HFFc6 (cell line): ENCODE data around the gene HAPLN2. TPM values are rescaled to one million over a fixed set of nuclear protein-coding genes. Genes with fewer than 3 reads are reported as not detected.

Experiments used
- DNase-seq: peaks from one replicate; pipeline ENCODE4 v3.0.0-alpha.2; 2018
- H3K27ac Mint-ChIP-seq: 2 replicates; pipeline ENCODE4 v1.8.0; 2020; ENCODE audit warnings: mild to moderate bottlenecking, mixed read lengths
- H3K27me3 Mint-ChIP-seq: 2 replicates; pipeline ENCODE4 v1.8.0; 2021; ENCODE audit warnings: mild to moderate bottlenecking, moderate library complexity, mixed read lengths; ENCODE audit not compliant: insufficient read depth
- H3K36me3 Mint-ChIP-seq: 2 replicates; pipeline ENCODE4 v1.8.0; 2021; ENCODE audit warnings: low read depth, mixed read lengths
- H3K4me1 Mint-ChIP-seq: 2 replicates; pipeline ENCODE4 v1.8.0; 2020; ENCODE audit warnings: low read depth, mixed read lengths
- H3K4me3 Mint-ChIP-seq: 2 replicates; pipeline ENCODE4 v1.8.0; 2020; ENCODE audit warnings: mild to moderate bottlenecking, moderate library complexity, mixed read lengths
- H3K9me3 Mint-ChIP-seq: 2 replicates; pipeline ENCODE4 v1.8.0; 2020; ENCODE audit warnings: mild to moderate bottlenecking, mixed read lengths
- total RNA-seq, 6 experiments: library from RNA; stranded (reverse); fragmentation: NEBNext Ultra II Directional; extraction: Animal tissue kit (Norgen Biotek cat#: 25700); gene quantifications; 2 replicates in 1 of 6; 3 replicates in 5 of 6; pipeline ENCODE4 v1.2.3, GENCODE V29; 2021
- TF ChIP-seq, protein P1 (sequence below): fragments of 200-600 bp; sonication (generic); IDR thresholded peaks from 2 replicates; pipeline ENCODE4 v1.5.0; 2021; ENCODE audit warnings: antibody characterized with exemption, mild to moderate bottlenecking

The HAPLN2 gene
- total RNA-seq, 6 experiments from 2014 or later = not detected

DNA sequence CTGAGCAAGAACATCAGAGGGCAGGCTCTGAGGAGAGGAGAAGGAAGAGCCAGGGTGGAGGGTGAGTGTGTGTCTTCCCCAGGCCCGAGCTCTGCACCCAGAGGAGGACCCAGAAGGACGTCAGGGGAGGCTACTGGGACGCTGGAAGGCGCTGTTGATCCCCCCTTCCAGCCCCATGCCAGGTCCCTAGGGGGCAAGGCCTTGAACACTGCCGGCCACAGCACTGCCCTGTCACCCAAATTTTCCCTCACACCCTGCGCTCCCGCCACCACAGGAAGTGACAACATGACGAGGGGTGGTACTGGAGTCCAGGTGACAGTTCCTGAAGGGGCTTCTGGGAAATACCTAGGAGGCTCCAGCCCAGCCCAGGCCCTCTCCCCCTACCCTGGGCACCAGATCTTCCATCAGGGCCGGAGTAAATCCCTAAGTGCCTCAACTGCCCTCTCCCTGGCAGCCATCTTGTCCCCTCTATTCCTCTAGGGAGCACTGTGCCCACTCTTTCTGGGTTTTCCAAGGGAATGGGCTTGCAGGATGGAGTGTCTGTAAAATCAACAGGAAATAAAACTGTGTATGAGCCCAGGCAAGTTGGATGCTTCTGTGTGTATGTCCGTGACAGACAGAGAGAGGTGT, 39.8 kb downstream of the HAPLN2 start:
- H3K9me3 Mint-ChIP-seq = no peaks in the 10 kb centered on the region
- H3K4me1 Mint-ChIP-seq = peaks cover 66% of the 10 kb centered on the region
- no peaks in the 10 kb centered on the region for H3K36me3 Mint-ChIP-seq
- no peak for DNase-seq
- TF ChIP-seq, protein P1, sequence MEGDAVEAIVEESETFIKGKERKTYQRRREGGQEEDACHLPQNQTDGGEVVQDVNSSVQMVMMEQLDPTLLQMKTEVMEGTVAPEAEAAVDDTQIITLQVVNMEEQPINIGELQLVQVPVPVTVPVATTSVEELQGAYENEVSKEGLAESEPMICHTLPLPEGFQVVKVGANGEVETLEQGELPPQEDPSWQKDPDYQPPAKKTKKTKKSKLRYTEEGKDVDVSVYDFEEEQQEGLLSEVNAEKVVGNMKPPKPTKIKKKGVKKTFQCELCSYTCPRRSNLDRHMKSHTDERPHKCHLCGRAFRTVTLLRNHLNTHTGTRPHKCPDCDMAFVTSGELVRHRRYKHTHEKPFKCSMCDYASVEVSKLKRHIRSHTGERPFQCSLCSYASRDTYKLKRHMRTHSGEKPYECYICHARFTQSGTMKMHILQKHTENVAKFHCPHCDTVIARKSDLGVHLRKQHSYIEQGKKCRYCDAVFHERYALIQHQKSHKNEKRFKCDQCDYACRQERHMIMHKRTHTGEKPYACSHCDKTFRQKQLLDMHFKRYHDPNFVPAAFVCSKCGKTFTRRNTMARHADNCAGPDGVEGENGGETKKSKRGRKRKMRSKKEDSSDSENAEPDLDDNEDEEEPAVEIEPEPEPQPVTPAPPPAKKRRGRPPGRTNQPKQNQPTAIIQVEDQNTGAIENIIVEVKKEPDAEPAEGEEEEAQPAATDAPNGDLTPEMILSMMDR = no peak
- H3K27me3 Mint-ChIP-seq = peaks cover 19% of the 10 kb centered on the region
- peak overlapping the region; percentile 81 for H3K27ac Mint-ChIP-seq
- peak overlapping the region; percentile 73; the same call in 1 of the 2 replicates for H3K4me3 Mint-ChIP-seq

- H3K9me3 Mint-ChIP-seq = no peaks in the 10 kb centered on the region
- peak overlapping the region; percentile 73 for H3K4me3 Mint-ChIP-seq
- H3K4me1 Mint-ChIP-seq = peaks cover 67% of the 10 kb centered on the region
- TF ChIP-seq, protein P1 = no peak
- H3K27ac Mint-ChIP-seq = peak overlapping the region; percentile 81
- H3K36me3 Mint-ChIP-seq = no peaks in the 10 kb centered on the region
- DNase-seq = no peak
- peaks cover 19% of the 10 kb centered on the region for H3K27me3 Mint-ChIP-seq
Observed at GRCh38 chr1:156659661-156659987, 40.4 kb downstream of the HAPLN2 start.

- peaks cover 18% of the 10 kb centered on the region for H3K27me3 Mint-ChIP-seq
- peak overlapping the region; percentile 82 for H3K4me3 Mint-ChIP-seq
- no peaks in the 10 kb centered on the region for H3K36me3 Mint-ChIP-seq
- H3K9me3 Mint-ChIP-seq = no peaks in the 10 kb centered on the region
- DNase-seq = peak; percentile 97
- H3K27ac Mint-ChIP-seq = peak overlapping the region; percentile 98
- peaks cover 72% of the 10 kb centered on the region for H3K4me1 Mint-ChIP-seq
- TF ChIP-seq, protein P1 = peak; percentile 99
Observed at GRCh38 chr1:156659988-156660751, 41.0 kb downstream of the HAPLN2 start.

GRCh38 chr1:156660752-156661112, 41.5 kb downstream of the HAPLN2 start:
- H3K4me3 Mint-ChIP-seq = peak overlapping the region; percentile 82
- H3K27me3 Mint-ChIP-seq = peaks cover 18% of the 10 kb centered on the region
- H3K9me3 Mint-ChIP-seq = no peaks in the 10 kb centered on the region
- H3K36me3 Mint-ChIP-seq = no peaks in the 10 kb centered on the region
- TF ChIP-seq, protein P1 = no peak
- no peak for DNase-seq
- H3K4me1 Mint-ChIP-seq = peaks cover 78% of the 10 kb centered on the region
- peak overlapping the region; percentile 98 for H3K27ac Mint-ChIP-seq

GRCh38 chr1:156662005-156662799, 43.0 kb downstream of the HAPLN2 start:
- Mint-ChIP-seq H3K4me3 (peak overlapping the region; percentile 59), H3K9me3 (no peaks in the 10 kb centered on the region), H3K27ac (peak overlapping the region; percentile 98), H3K4me1 (peaks cover 83% of the 10 kb centered on the region), H3K36me3 (no peaks in the 10 kb centered on the region), H3K27me3 (peaks cover 7% of the 10 kb centered on the region)
- DNase-seq = no peak
- TF ChIP-seq, protein P1 = no peak
